Pulmonary artery endothelial cell (primary cell): Measurements from ENCODE around the gene RBMY1D. TPM values are rescaled to one million over a fixed set of nuclear protein-coding genes. Genes with fewer than 3 reads are reported as not detected.
"Not testable (repeated sequence)": the region's sequence is repeated elsewhere in the genome, so short reads cannot be mapped to it uniquely, and the experiment has no call there.

Experiments used
- DNase-seq: peaks from one replicate; pipeline ENCODE4 v3.0.0-alpha.2; 2011; ENCODE audit warnings: low read depth, low spot score
- total RNA-seq: library from RNA; depleted of rRNA; stranded (reverse); fragments of >200 nt; gene quantifications from 2 replicates; pipeline ENCODE4 v1.2.3, GENCODE V29; 2014

RBMY1D gene
- not detected in 2 replicates for total RNA-seq

- DNase-seq, result not testable (repeated sequence)
Observed at GRCh38 chrY:21894426-21894825, at the start of gene RBMY1D. Gene RBMY1D (minus strand): TSS chrY:21894526. CDS start chrY:21892513, 2,013 bp downstream.

- not testable (repeated sequence) for DNase-seq
Observed at GRCh38 chrY:21917932-21918331, 23.6 kb upstream of the RBMY1D start, which contains the start of gene RBMY1E. Gene RBMY1E (minus strand): TSS chrY:21918032. CDS start chrY:21916054, 1,978 bp downstream.

- not testable (repeated sequence) for DNase-seq
Observed at GRCh38 chrY:21869407-21870076, 24.8 kb downstream of the RBMY1D start.

GRCh38 chrY:21845481-21845880, 48.8 kb downstream of the RBMY1D start:
- no peak for DNase-seq

GRCh38 chrY:21842090-21842489, 52.2 kb downstream of the RBMY1D start:
- no peak for DNase-seq

- DNase-seq, result no peak
Observed at GRCh38 chrY:21839489-21839888, 54.8 kb downstream of the RBMY1D start.

- no peak for DNase-seq
Observed at GRCh38 chrY:21836343-21836742, 58.0 kb downstream of the RBMY1D start.

- no peak for DNase-seq
Observed at GRCh38 chrY:21835052-21835451, 59.3 kb downstream of the RBMY1D start.

Other genes starting within 250 kb of the RBMY1D start
- not detected in 2 replicates for gene RBMY1E, start 23.5 kb upstream of the RBMY1D start, total RNA-seq